Measurements from ENCODE around the gene FBXO45.
"Not testable (repeated sequence)": the region's sequence is repeated elsewhere in the genome, so short reads cannot be mapped to it uniquely, and the experiment has no call there.

Gene FBXO45

GRCh38 chr3:196568246-196569002 lies at the start of gene FBXO45, which contains the start of gene WDR53:
FBXO45 (plus strand) TSS chr3:196568660; CDS start chr3:196568985, 325 bp downstream.
WDR53 (minus strand) TSS chr3:196568554; CDS start chr3:196561475, 7,079 bp downstream.
- Histone ChIP-seq H3K4me3 (ENCODE audit: low read depth, low read length) (peak within 1 kb of the TSS; percentile 88), H3K4me1 (peaks cover 9% of the 10 kb centered on the region), H3K4me2 (ENCODE audit: low read length) (peak within 1 kb of the TSS; percentile 92), H3K27me3 (ENCODE audit: control insufficient read depth, insufficient read depth, low read length) (no peaks in the 10 kb centered on the region), H3K9me3 (ENCODE audit: control insufficient read depth, low read length) (no peaks in the 10 kb centered on the region), H3K27ac (peak within 1 kb of the TSS; percentile 77), H3K79me2 (peaks cover 32% of the 10 kb centered on the region), H2AFZ (peak within 1 kb of the TSS; percentile 99), H3K36me3 (ENCODE audit: control insufficient read depth, insufficient read depth, low read length) (no peaks in the 10 kb centered on the region), H3K9ac (no peak within 1 kb of the TSS)
- TF ChIP-seq CTCF (IDR thresholded peaks at IDR 0.05), result no peak

- Histone ChIP-seq H2AFZ (no peak overlapping the region), H3K4me3 (ENCODE audit: low read depth, low read length) (no peak overlapping the region), H3K27ac (no peak overlapping the region), H3K9me3 (ENCODE audit: control insufficient read depth, low read length) (no peaks in the 10 kb centered on the region), H3K4me2 (ENCODE audit: low read length) (no peak overlapping the region), H3K9ac (no peak overlapping the region), H3K27me3 (ENCODE audit: control insufficient read depth, insufficient read depth, low read length) (no peaks in the 10 kb centered on the region), H3K79me2 (no peaks in the 10 kb centered on the region), H3K36me3 (ENCODE audit: control insufficient read depth, insufficient read depth, low read length) (no peaks in the 10 kb centered on the region), H3K4me1 (no peaks in the 10 kb centered on the region)
- no peak for TF ChIP-seq CTCF (IDR thresholded peaks at IDR 0.05)
Observed at GRCh38 chr3:196518966-196519717, 49.3 kb upstream of the FBXO45 start.

GRCh38 chr3:196519718-196520082 lies 48.8 kb upstream of the FBXO45 start:
- H3K4me2 ChIP-seq (ENCODE audit: low read length), result no peak overlapping the region
- no peak for TF ChIP-seq CTCF (IDR thresholded peaks at IDR 0.05)
- H3K4me3 ChIP-seq (ENCODE audit: low read depth, low read length), result no peak overlapping the region
- H3K27ac ChIP-seq, result no peak overlapping the region
- H3K27me3 ChIP-seq (ENCODE audit: control insufficient read depth, insufficient read depth, low read length), result no peaks in the 10 kb centered on the region
- H3K9ac ChIP-seq, result no peak overlapping the region
- no peaks in the 10 kb centered on the region for H3K36me3 ChIP-seq (ENCODE audit: control insufficient read depth, insufficient read depth, low read length)
- H3K9me3 ChIP-seq (ENCODE audit: control insufficient read depth, low read length), result no peaks in the 10 kb centered on the region
- H3K79me2 ChIP-seq, result no peaks in the 10 kb centered on the region
- H2AFZ ChIP-seq, result no peak overlapping the region
- H3K4me1 ChIP-seq, result no peaks in the 10 kb centered on the region

- not testable (repeated sequence) for H3K79me2 ChIP-seq; H3K4me2 ChIP-seq (ENCODE audit: low read length); H3K9me3 ChIP-seq (ENCODE audit: control insufficient read depth, low read length); H3K4me1 ChIP-seq; H3K36me3 ChIP-seq (ENCODE audit: control insufficient read depth, insufficient read depth, low read length); H3K27me3 ChIP-seq (ENCODE audit: control insufficient read depth, insufficient read depth, low read length); H2AFZ ChIP-seq; H3K4me3 ChIP-seq (ENCODE audit: low read depth, low read length); H3K9ac ChIP-seq; H3K27ac ChIP-seq
Observed at GRCh38 chr3:196521291-196521690, 47.2 kb upstream of the FBXO45 start.

- H3K4me3 ChIP-seq (ENCODE audit: low read depth, low read length), result no peak overlapping the region
- no peak overlapping the region for H3K27ac ChIP-seq
- H3K9ac ChIP-seq, result no peak overlapping the region
- no peaks in the 10 kb centered on the region for H3K4me1 ChIP-seq
- no peaks in the 10 kb centered on the region for H3K36me3 ChIP-seq (ENCODE audit: control insufficient read depth, insufficient read depth, low read length)
- H3K79me2 ChIP-seq, result no peaks in the 10 kb centered on the region
- no peak for TF ChIP-seq CTCF (IDR thresholded peaks at IDR 0.05)
- H3K4me2 ChIP-seq (ENCODE audit: low read length), result no peak overlapping the region
- H3K27me3 ChIP-seq (ENCODE audit: control insufficient read depth, insufficient read depth, low read length), result no peaks in the 10 kb centered on the region
- no peaks in the 10 kb centered on the region for H3K9me3 ChIP-seq (ENCODE audit: control insufficient read depth, low read length)
- H2AFZ ChIP-seq, result no peak overlapping the region
Observed at GRCh38 chr3:196523841-196524240, 44.6 kb upstream of the FBXO45 start.
